GM18507 (cell line): Measurements from ENCODE around the gene SLCO3A1.

Experiments used
- DNase-seq: peaks from one replicate; pipeline ENCODE4 v3.0.0; 2011; ENCODE audit warnings: low read depth; ENCODE audit not compliant: insufficient read length; ENCODE audit errors: extremely low spot score
- FAIRE-seq: peaks from 2 replicates; lab custom pipeline; 2011; peaks lifted over from hg19 to GRCh38; lab: Jason Lieb, UNC

Gene SLCO3A1

GRCh38 chr15:91981821-91982800, 128.6 kb downstream of the SLCO3A1 start:
- no peak for FAIRE-seq

DNA sequence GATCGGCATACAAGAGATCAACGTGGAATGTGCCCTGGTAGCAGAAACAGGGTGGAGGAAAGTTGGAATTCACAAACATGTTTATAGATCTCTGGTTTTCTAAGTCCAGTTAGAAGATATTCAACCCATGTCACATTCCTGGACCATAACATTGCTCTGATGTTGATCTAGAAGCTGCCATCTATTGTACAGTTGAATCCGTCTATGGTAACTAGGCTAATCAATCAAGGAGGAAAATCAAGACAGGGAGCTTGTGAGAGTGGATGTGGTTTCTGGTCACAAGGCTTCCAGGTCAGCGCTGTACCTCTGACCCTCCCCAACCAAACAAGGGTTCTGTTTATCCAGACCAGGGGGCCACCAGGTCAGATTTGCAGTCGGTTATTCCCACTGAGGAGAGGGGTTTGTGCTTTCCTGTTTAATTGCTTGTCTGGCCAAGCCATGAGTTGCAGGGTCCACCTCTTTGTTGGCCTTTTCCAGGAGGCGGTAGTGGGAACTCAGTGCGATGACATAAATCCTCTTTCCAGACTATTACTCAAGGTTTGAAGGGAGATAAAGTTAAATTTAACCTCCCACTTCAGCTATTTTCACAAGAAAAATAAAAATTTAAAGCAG, 130.3 kb downstream of the SLCO3A1 start:
- no peak for FAIRE-seq

More at GRCh38 chr15:91981821-91982800, 128.6 kb downstream of the SLCO3A1 start:
- DNase-seq = no peak

GRCh38 chr15:91985297-91985696, 131.8 kb downstream of the SLCO3A1 start:
- DNase-seq = no peak

More for the DNA sequence above, 130.3 kb downstream of the SLCO3A1 start:
- DNase-seq = no peak

GRCh38 chr15:91988071-91988470, 134.6 kb downstream of the SLCO3A1 start:
- FAIRE-seq = no peak
- no peak for DNase-seq

More at GRCh38 chr15:91985297-91985696, 131.8 kb downstream of the SLCO3A1 start:
- FAIRE-seq = no peak

DNA sequence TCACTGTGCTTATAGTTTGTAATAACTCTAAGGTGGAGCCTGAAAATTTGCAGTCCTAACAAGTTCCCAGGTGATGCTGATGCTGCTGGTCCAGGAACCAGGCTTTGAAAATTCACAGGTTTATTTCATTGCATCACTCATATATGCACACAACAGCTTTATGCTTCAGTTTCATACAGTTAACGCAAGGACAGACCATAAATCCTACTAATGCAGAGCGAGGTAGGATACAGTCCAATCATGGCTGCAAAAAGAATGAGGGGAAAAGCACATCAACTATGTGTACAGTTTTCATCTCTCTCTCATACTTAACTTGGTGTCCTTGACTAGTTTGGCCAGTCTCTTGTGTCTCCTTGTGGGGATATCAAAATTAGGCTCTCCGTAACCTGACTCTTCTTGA, 135.1 kb downstream of the SLCO3A1 start:
- DNase-seq (no peak), FAIRE-seq (no peak)

DNA sequence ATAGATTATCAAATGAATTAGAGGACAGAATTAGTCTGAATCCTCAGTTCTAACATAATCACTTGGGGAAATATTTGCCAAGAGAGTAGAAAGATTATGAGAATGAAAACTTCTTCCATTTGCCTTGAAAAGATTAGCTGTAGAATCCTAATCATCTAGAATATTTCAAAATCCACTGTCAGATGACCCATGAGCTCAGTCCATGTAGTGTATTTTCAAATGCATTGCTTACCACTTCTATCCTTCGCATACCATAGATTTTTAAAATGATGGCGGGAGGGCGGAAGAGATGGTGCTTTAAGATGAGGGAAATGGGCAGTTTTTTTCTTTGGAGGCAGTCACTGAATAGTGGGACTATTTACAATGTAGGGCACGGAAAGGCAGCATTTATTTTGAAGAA, 136.3 kb downstream of the SLCO3A1 start:
- FAIRE-seq (no peak), DNase-seq (no peak)

- DNase-seq = no peak
- FAIRE-seq = no peak
These were observed 139.4 kb downstream of the SLCO3A1 start for GRCh38 chr15:91992945-91993344.

DNA sequence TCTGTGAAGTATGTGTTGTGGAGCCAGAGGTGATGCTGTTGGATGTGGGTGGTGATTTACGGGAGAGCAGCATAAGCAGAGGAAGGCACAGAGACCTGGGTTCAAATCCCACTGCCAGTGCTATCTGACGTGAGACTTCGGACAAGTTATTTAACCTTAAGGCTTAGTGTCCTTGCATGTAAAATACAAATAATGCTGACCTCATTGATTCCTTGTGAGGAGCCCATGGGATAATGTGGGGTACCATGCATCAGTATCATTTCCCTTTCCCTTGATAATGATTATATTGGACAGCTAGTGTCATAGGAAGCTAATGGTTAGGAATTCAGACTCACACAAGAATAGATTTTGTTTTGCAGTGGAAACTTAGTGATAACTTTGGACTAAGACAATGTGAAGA, 141.6 kb downstream of the SLCO3A1 start:
- no peak for DNase-seq
- FAIRE-seq = no peak

DNA sequence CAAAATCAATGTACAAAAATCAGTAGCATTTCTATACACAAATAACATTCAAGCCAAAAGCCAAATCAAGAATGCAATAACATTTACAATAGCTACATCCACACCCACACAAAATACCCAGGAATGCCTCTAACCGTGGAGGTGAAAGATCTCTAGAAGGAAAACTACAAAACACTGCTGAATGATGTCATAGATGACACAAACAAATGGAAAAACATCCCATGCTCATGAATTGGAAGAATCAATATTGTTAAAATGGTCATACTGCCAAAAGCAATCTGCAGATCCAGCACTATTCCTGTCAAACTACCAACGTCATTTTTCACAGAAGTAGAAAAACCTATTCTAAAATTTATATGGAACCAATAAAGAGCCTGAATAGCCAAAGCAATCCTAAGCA, 143.7 kb downstream of the SLCO3A1 start:
- DNase-seq = no peak
- no peak for FAIRE-seq

GRCh38 chr15:92000709-92001108, 147.2 kb downstream of the SLCO3A1 start:
- DNase-seq (no peak), FAIRE-seq (no peak)

DNA sequence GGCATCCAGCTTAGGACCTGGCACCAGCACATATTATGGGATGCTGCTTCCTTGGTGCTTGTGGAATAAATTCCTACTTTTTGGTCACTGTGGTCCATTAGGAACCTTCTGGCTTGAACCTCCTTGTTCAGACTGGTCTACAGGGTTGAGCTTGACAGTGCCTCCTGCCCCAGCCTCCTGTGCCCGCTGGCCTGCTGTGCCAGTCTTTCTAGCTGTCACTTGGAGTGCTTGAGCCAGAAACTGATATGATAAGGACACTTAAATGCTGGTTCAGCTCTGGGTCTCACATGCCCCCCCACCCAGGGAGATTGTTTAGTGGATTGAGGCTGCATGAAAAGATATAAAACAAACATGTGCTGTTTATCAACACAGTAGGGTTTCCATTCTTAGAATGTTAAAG, 147.8 kb downstream of the SLCO3A1 start:
- DNase-seq (no peak), FAIRE-seq (no peak)

GRCh38 chr15:92002666-92003065, 149.2 kb downstream of the SLCO3A1 start:
- FAIRE-seq = no peak
- DNase-seq = no peak

- FAIRE-seq = no peak
These were observed 150.1 kb downstream of the SLCO3A1 start for GRCh38 chr15:92003515-92004067.

GRCh38 chr15:92005154-92005553, 151.6 kb downstream of the SLCO3A1 start:
- no peak for DNase-seq
- FAIRE-seq = no peak

More at GRCh38 chr15:92003515-92004067, 150.1 kb downstream of the SLCO3A1 start:
- DNase-seq = no peak

GRCh38 chr15:92006186-92007028, 152.9 kb downstream of the SLCO3A1 start:
- DNase-seq (no peak), FAIRE-seq (no peak)

DNA sequence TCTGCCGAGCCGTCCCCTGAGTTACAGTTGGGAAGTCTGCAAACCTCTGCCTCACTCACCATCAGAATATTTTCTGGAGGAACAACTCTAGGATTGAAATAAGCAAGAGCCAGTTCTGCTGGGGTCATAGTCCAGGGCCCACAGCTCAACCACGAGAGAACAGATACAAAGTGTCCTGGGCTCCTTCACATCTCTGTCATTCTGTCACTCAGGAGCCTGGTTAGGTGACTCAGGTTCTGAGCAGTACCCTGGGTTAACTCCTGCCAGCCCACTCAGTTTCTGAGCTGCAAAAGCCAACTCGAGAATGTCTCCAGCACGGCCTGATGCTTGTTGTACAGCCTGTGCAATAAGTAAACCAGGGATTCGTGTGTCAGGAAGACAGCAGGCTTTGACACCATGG, 155.7 kb downstream of the SLCO3A1 start:
- FAIRE-seq = no peak
- no peak for DNase-seq

DNA sequence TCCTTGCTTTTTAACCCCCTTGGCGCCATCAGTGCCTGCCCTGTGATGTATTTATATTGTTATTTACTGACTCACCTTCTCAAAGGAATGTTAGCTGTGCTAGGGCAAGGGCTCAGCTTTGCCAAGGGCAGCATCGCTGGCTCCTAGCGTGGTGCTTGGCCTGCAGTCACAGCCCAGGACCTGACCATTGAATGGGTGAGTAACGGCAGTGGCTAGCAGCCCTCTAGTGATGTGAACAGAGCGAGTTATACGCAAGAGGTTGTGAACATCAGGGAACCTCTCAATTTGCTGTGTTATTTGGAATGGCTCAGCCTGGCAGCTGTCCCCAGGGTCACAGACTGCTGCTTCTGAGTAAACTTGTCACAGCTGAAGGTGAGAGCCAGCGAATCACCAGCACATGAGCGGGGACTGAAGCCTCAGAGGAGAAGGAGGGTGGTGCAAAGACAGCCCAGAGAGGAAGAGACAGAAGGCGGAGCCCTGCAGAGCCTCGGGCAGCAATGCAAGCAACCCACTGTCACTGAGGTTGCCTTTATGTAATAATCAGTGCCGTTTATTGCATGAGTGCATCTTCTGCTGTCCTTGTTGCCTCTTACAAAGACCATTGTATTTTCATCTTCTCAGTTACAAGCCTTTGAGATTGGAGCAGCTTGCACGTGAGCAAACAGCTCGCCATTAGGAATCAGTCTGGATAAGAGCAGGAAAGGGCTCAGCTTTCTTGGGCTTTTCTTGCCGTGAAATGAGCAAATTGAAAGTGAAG, 158.3 kb downstream of the SLCO3A1 start:
- FAIRE-seq = no peak
- DNase-seq = no peak

GRCh38 chr15:92012368-92012629, 158.8 kb downstream of the SLCO3A1 start:
- FAIRE-seq (no peak), DNase-seq (no peak)

DNA sequence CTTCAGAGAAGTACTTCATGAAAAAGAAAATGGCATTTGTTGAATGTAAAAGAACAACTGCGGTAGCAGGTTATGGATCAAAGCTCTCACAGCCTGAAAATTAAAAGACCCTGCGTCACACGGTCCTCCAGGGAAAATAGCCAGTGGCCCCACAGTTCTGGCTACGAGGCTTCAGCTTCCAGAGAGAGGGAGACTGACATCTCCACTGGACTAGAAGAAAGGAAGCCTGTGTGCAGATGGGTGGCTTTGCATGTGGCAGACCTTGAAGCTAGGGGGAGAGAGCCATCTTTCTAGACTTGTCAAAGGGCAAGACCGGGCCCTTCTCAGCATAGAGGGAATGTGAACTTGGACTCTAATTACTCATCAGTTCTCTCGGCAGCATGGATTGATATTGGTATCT, 159.4 kb downstream of the SLCO3A1 start:
- DNase-seq (no peak), FAIRE-seq (no peak)
